GM21717 (cell line): Measurements from ENCODE around the gene TSSK2.

ENCODE experiments used
- ATAC-seq: cut with Tn5 transposase; IDR thresholded peaks from one replicate; pipeline ENCODE4 v1.9.1; 2021; ENCODE audit warnings: mild to moderate bottlenecking, moderate library complexity; ENCODE audit not compliant: unreplicated experiment

Gene TSSK2

DNA sequence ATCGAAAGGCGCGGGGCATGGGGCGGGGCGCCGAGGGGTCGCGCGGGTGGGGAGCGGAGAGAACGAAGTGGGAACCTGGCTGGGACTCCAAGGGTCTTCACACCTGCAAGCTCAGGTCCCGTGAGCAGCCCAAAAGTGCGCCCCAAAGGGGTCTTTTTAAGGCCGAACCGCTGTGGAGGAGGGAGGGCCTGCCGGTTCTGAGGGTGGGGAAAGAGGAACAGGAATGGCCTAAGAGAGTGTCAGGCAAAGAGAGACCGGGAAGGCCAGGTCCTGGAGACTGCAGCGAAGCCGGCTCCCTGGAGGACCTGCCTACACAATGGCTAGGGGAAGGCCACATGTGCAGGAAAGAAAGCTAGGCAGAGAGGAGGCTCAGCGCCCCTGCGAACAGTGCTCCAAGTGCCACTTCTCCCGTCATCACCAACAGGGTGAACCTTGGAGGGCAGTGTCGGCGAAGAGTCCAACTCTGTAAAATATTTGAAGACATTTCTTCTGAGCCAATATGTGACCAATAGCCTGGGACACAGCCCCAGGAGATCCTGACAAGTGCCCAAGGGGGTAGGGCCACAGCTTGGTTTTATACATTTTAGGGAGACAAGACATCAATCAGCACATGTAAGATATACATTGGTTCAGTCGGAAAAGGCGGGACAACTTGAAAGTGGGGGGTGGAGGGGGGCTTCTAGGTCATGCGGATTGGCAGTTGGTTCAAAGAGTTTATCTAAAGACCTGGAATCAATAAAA lies 8.2 kb upstream of the TSSK2 start:
- ATAC-seq: no peak

DNA sequence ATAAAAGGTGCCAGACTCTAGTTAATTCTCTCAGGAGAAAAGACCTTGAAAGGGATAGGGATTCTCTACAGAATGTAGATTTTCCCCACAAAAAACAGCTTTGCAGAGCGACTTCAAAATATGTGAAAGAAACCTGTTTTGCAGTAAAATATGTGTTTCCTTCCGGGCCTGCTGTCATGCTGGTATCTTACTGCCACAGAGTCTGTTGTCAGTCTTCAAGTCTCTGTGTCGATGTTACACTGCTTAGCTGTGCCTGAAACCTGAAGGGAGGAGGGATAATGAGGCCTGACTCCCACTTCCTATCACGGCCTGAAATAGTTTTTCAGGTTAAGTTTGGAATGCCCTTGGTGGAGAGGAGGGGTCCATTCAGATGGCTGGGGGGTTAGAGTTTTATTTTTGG lies 7.2 kb upstream of the TSSK2 start:
- ATAC-seq: no peak

DNA sequence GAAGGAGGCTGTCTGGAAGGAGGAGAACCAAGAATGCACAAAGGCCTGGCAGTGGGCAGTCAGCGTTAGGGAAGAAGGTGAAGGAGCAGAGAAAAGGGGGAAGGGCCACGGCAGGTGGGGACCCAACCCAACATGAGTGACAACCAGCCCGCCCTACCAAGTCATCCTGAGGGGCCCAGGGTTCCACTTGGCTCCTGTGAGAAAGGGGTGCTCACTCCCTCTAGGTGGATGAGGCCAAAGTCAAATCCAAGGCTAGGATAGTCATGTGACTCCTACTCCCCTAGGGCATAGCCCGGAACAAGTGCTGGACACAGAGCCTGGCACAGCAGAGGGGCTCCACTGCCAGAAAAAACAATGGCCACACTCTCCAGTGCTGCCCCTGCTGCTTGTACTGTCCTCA lies 6.7 kb upstream of the TSSK2 start:
- ATAC-seq: no peak

DNA sequence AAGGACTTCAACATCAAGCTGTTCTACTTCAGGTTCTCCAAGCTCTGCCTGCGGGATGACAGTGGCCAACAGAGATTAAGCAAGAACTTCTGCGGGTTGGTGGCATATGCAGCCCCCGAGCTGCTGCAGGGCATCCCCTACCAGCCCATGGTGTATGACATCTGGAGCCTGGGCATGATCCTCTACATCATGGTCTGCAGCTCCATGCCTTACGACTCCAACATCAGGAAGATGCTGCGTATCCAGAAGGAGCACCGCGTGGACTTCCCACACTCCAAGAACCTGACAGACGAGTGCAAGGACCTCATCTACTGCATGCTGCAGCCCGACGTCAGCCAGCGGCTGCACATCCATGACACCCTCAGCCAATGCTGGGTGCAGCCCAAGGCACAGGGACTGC lies 6.1 kb upstream of the TSSK2 start:
- ATAC-seq: no peak

DNA sequence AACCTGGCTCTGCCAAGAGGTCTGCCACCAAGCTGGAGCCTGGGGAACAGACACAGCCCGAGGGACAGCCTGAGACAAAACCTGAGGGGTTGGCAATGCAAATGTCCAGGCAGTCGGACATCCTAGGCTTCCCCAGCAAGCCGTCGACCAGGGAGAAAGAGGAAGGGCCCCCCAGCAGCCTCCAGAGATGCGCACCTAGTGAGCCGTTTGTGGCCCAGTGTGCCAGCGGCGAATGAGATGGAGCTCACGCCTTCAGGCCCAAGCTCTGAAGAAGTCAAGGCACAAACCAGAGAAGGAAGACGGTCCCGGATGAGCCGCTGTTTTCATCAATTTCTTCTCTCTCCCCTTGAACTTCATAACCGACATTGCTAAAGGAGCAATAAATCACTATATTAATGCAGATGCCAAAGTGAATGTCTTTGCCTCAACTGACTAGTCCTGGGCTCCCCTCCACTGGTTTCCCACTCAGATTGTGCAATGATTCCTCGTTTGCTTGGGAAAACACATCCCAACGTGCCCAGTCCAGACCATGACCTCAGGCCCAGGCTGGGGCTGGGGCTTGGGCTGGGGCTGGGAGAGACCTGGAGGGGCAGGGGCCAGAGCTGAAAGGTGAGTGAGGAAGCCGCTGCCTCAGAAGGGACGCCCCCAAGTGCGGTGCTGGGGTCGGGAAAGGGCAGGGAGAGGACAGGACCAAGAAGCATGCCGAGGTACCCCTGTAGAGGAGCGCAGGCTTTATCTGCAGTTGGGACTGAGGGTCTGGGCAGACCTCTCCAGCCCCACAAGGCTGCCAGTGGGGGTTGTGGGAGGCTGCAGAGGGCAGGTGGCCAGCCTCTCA lies 5.4 kb upstream of the TSSK2 start:
- no peak for ATAC-seq

DNA sequence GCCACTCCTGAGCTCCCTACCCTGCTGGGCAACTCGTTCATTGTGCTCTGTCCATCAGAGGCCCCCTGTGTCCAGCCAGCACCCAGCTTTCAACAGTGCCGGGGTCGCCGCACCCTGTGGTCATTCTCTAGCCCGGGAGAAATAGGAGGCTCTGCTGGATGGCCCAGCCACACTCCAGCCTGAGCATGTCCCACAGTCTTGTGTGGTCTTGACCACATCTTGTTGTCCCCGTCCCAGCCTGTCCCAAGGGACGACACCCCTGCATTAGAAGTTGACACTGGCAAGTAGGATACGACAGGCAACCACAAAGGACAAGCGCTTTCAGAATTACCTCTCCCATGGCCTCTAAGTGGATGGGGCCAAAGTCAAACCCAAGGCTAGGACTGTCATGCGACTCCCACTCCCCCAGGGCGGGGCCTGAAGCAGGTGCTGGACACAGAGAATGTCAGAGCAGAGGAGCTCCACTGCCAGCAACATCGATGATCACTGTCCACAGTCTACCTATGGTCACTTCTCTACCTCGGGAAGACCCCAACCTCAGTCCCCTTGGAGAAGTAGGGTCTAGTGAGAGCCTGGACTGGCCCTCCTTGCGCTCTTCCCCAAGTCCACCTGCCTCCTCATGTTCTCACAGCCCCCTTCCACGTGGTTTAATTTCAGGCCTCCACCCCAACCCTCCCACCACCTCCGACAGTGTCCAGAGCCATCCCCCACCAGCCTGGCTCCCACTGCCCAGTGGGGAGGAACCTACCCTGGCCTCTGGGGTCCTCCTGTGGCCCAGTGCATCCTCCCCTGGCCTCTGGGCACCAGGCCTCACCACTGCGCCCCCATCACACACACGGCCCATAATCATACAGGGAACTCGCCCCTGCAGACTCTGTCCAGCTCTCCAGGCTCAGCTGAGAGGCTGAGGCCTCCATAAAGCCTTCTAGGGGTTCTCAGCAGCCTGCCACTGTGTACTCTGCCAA lies 4.5 kb upstream of the TSSK2 start:
- no peak for ATAC-seq

DNA sequence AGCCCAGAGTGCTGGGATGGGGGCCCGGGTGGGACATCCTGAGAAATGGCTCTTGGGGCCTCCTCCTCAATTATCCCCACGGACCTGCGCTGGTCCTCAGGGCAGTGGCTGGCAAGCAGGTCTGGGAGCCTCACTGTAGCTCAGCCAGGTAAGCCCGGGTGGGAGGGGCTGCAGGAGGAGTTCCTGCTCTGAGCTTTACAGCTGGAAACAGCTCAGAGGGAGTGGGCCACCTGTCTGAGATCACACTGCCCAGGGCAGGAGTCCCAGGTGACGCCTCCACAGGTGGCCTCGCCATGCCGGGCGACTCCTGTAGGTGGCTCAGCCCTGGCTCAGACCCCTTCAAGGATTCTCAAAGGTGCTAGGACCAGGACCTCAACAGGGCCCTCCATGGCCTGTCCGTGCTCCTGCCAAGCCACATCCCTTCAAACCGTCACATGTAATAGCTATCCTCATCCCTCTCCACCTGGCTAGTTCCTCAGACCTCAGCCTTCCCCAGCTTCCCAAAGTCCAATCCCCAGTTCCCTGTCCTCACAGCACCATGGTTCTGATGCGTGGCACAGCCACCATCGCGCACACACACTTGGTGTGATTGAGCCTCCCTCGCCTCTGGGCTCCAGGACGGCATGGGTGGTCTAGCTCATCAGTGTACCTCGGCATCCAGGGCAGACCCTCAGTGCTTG lies 3.6 kb upstream of the TSSK2 start:
- no peak for ATAC-seq

DNA sequence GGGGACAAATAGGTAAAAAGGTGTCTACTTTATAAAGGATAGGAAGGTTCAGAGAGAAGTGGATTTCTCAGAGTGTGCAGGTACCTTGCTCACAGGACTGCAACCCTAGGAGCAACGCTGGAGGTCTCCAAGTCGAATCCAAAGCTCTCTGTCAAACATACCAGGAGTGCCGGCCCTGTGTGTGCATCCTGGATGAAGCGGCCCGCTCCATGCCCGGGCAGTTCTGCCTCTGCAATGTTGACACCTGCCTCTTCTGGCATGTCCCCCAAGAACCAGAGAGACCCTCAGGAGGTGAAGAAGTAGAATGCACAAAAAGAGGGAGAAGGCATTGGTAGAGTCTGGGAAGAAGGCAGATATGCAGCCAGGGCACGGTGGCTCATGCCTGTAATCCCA lies 3.1 kb upstream of the TSSK2 start:
- no peak for ATAC-seq

DNA sequence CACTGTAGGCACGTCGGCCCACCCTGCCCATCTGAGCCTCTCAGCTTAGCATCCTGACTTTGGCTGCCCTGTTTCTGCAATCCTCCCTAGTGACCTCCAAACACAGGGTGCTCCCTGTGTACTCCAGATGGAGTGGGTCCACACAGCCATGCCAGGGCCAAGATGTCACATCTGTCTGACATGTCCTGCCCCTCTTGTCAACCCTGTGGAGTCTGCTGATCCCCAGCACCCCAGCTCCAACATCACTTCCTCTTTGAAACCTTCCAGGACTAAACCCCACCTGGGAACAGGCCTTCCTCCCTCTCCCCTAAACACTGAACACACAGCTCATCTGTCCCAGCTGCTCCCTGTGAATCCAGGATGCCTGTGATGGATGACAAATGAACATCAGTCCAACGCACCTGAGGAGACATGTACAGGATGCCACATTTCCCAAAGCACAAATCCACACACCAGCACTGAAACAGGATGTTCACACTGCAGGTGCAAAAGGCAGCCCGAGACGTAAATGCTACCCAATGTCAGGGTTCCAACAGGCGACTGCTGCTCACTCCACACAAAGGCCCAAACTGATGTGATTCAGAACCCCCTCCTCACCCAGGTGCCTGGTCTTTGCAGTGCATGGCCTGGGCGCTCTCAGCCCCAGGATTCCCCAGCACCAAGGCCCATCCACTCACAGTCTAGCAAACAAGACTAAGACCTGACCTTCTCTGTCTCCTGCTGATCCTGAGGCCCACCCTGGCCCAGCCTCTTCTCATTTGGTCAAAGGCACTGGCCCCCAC lies 2.0 kb upstream of the TSSK2 start:
- no peak for ATAC-seq

DNA sequence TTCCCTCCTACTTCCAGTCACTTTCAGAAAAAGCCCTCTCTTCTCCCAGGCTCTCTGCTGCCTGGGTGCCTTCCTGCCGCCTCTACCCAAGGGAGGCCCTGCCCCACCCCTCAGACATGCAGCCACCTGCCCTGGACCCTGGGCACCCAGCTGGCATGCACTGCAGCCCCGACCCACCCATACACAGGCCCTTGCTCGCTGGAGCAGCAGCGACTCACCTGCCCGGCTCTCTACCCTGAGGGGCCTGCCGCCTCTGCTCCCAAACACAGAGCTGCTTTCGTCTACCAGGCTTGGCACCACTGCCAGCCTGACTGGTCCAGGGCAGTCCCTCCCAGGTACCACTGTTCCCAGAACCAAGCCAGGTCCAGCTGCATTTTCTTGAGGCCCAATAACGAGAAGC lies 1.2 kb upstream of the TSSK2 start:
- no peak for ATAC-seq

DNA sequence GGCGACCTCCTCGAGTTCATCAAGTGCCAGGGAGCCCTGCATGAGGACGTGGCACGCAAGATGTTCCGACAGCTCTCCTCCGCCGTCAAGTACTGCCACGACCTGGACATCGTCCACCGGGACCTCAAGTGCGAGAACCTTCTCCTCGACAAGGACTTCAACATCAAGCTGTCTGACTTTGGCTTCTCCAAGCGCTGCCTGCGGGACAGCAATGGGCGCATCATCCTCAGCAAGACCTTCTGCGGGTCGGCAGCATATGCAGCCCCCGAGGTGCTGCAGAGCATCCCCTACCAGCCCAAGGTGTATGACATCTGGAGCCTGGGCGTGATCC lies 542 bp downstream of the TSSK2 start:
- ATAC-seq: no peak

DNA sequence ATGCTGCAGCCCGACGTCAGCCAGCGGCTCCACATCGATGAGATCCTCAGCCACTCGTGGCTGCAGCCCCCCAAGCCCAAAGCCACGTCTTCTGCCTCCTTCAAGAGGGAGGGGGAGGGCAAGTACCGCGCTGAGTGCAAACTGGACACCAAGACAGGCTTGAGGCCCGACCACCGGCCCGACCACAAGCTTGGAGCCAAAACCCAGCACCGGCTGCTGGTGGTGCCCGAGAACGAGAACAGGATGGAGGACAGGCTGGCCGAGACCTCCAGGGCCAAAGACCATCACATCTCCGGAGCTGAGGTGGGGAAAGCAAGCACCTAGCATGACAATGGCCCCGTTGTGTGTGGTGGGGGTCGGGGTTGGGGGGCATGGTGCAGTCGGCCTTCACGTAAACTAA lies 1.0 kb downstream of the TSSK2 start:
- no peak for ATAC-seq

DNA sequence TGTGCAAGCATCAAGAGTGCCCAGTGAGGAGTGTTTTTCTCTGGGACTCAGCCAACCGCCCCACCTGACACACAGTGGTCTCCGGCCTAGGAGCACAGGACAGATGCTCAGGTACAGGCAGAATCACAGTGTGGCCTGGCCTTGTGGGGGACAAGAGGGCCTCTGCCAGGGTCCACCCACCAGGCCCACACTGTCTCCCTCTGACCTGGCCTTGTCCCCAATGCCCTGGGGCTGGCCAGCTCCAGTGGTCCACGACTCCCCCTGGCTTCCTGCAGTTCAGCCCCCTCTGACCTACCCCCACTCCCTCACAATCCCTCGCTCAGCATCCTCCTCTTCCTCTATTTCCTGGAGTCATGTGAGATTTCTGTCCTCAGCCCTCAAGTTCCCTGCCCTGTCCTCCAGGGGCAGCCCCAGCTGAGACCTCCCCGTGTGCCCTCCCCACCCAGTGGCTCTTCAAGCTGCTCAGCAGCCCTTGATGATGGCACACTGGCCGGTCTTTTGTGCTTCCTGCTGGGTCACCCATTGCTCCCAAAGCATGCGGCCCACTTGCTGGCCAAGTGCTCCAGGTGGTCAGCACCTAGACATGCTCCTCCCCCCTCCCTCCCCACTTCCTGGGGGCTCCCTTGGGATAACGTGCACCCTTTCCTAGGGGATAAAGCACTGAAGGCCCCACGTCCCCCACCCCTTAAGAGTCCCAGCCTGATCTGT lies 1.7 kb downstream of the TSSK2 start:
- ATAC-seq: no peak

DNA sequence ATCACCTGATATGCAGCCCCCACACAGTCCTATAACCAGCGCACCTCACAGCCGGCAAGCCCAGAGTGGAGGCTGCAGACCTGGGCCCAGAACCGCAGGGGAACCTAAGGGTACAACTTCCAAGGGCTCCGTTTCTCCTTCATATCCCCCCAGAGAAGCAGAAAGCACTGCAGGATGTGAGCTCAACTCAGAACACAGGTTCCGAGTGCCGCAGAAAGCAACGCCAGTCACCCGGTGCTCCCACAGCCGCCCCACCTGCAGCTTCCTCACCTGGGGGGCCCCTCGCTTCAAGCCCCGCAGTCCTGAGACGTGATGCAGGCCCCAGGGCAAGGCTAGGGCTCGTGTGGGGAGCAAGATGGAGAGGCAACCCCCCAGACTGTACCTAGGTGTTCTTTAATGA lies 2.5 kb downstream of the TSSK2 start:
- ATAC-seq: no peak

DNA sequence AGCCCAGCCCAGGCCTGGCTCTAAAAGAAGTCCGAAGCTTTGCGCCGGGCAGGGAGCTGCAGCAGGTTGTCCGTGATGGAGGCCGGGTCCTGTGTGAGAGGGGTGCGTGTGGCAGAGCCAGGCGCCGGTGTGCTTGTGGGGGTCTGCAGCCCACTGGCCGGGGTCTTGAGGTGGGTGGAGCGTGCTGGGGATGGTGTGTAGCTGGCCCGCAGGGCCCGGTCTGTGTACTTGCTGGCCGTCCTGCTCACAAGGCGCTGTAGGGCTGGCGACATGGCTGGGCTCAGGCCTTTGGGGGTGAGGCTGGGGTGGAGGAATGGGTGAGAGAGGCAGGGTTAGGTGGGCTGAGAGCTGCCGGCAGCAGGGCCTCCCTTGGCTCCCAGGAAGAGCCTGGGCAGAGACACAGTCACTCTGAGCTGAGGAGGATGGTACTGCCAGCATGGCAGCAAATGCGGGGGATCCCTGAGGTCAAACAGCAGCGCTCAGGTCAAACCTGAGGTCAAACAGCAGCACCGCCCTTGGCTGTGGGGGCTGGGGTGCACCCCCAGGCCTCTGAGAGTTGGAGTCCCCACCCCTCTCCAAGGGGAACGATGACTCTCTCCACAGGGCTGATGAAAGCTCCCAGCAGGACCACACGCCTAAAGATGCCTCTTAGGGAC lies 3.2 kb downstream of the TSSK2 start:
- ATAC-seq: no peak

DNA sequence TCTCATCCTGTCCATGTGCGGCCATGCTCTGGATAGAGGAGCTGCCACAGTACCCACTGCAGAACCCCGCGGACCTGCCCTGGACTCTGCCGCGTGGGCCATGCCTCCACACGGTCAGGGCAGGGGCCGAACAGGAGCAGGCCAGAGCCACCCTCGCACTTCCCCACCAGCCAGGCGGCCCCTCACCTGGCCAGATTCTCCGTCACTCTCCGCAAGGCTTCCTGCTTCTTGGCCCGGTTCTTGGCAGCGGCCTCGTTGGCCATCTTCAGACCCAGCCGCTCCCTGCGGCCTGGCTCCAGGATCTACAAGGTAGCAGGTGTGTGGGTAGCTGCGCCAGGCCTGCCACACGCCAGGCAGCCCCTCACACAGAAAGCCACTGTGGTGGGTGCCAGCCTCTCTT lies 3.8 kb downstream of the TSSK2 start:
- ATAC-seq: no peak

DNA sequence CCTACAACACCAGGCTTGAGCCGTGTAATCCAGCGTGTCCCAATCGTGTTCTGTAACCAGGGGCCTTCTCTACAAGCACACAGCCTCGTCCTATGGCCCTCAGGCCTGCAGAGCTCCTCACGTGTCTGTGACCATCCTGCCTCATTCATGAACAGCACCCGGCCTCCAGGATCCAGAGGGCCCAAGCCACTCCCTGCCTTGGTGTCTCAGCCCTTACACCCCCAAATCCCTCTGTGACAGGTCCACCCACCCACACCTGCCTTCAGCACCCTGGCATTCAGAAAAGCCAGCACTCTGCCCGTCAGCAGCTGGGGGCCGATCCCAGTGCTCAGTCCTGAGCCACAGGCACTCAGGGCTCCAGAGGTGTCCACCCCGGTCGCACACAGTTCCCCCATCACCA lies 5.8 kb downstream of the TSSK2 start:
- ATAC-seq: no peak

DNA sequence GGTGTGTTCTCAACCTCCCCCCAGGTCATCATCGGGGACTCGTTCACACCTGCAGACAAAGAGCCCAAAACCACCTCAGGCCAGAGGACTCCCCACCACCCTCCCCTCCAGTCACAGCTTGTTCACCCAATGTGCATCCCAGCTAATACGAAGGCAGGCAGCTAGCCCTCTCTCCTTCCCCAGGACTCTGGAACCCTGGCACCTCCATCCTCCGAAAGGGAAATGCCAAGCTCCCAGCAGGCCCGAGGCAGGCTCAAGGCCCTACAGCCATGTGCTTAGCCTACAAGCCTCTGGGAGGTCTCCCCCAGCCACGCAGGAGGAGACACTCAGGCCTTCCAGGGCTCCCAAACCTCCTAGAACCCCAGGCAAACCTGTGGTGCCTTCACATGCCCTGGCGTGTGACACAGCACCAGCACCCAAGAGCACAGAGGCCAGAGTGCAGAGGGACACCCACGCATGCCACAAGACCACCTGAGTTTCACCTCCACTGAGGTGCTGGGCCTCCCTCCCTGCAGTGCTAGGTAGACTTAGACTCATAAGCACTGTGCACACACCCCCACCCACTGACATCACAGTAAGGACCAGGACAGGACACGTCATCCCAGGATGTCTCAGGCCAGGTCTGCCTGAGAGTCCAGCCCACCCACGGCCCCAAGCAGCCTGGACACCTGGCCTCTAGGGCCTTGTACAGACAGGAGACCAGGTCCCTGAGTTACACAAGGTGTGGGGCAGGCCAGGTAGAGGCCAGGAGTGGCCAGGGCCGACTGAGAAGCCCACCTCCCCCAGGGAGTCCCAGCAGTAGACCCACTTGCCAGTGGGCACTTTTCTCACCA lies 6.5 kb downstream of the TSSK2 start:
- no peak for ATAC-seq
